IPS-NIHi7 (cell line): ENCODE measurements around the gene FBXO22.
"Not testable (repeated sequence)": the region's sequence is repeated elsewhere in the genome, so short reads cannot be mapped to it uniquely, and the experiment has no call there.

ENCODE experiments used
- DNase-seq: peaks from one replicate; pipeline ENCODE4 v3.0.0; 2012; ENCODE audit warnings: mixed read lengths; ENCODE audit errors: extremely low spot score

The FBXO22 gene

GRCh38 chr15:75903331-75904239 lies at the start of gene FBXO22:
FBXO22 (plus strand) TSS chr15:75903878; CDS start chr15:75903964, 86 bp downstream.
- DNase-seq: peak; percentile 90

- no peak for DNase-seq
These were observed 45.8 kb upstream of the FBXO22 start for GRCh38 chr15:75857886-75858285.

- no peak for DNase-seq
These were observed 41.8 kb upstream of the FBXO22 start for GRCh38 chr15:75861750-75862402.

- DNase-seq: no peak
These were observed 40.9 kb upstream of the FBXO22 start for GRCh38 chr15:75862796-75863195.

GRCh38 chr15:75864213-75865059 lies 39.2 kb upstream of the FBXO22 start:
- DNase-seq: no peak

- DNase-seq: not testable (repeated sequence)
These were observed 37.6 kb upstream of the FBXO22 start for GRCh38 chr15:75866045-75866444.

- DNase-seq: no peak
These were observed 36.8 kb upstream of the FBXO22 start for GRCh38 chr15:75866916-75867315.

GRCh38 chr15:75867449-75867848 lies 36.2 kb upstream of the FBXO22 start:
- DNase-seq: no peak

- DNase-seq: no peak
These were observed 35.7 kb upstream of the FBXO22 start for GRCh38 chr15:75868019-75868418.

GRCh38 chr15:75869446-75869845 lies 34.2 kb upstream of the FBXO22 start:
- no peak for DNase-seq

GRCh38 chr15:75871589-75871988 lies 32.1 kb upstream of the FBXO22 start:
- not testable (repeated sequence) for DNase-seq

GRCh38 chr15:75872403-75872990 lies 31.2 kb upstream of the FBXO22 start:
- no peak for DNase-seq

GRCh38 chr15:75884041-75884440 lies 19.6 kb upstream of the FBXO22 start:
- no peak for DNase-seq

- no peak for DNase-seq
These were observed 16.5 kb upstream of the FBXO22 start for GRCh38 chr15:75887178-75887577.

- no peak for DNase-seq
These were observed 11.8 kb upstream of the FBXO22 start for GRCh38 chr15:75891895-75892294.

- no peak for DNase-seq
These were observed 7.9 kb upstream of the FBXO22 start for GRCh38 chr15:75895731-75896130.

GRCh38 chr15:75900577-75900976 lies 3.1 kb upstream of the FBXO22 start:
- DNase-seq: no peak

GRCh38 chr15:75902129-75902557 lies 1.5 kb upstream of the FBXO22 start:
- peak; percentile 35 for DNase-seq

- no peak for DNase-seq
These were observed 1.6 kb downstream of the FBXO22 start for GRCh38 chr15:75905231-75905630.

GRCh38 chr15:75910355-75910754 lies 6.7 kb downstream of the FBXO22 start:
- not testable (repeated sequence) for DNase-seq

GRCh38 chr15:75916978-75917377 lies 13.3 kb downstream of the FBXO22 start:
- DNase-seq: no peak

- DNase-seq: no peak
These were observed 14.5 kb downstream of the FBXO22 start for GRCh38 chr15:75918135-75918534.
